Lung (tissue), 12 donors: ENCODE measurements around the gene DNAL1. TPM values are rescaled to one million over a fixed set of nuclear protein-coding genes. Genes with fewer than 3 reads are reported as not detected.
A peak's percentile ranks its signal among the peaks of the same experiment; 100 is the strongest.

Source experiments
- ATAC-seq: fragments of 200-7000 bp; cut with Tn5 transposase; one replicate; pipeline ENCODE4 v1.9.1; 2020; ENCODE audit warnings: moderate number of reproducible peaks; ENCODE audit not compliant: insufficient read depth, low FRiP score
- DNase-seq, 3 donors: peaks; one replicate each; pipeline ENCODE4 v3.0.0-alpha.2; 2013 to 2017
- H3K27ac ChIP-seq, 2 donors: one replicate each; pipeline ENCODE4 v1.5.1; 2013; ENCODE audit warnings: mild to moderate bottlenecking in 2 of 2, moderate library complexity in 2 of 2, control low read depth in 1 of 2, inconsistent platforms in 1 of 2, low read depth in 1 of 2, low read length in 1 of 2
- H3K27me3 ChIP-seq, 3 donors: one replicate each; pipeline ENCODE4 v1.5.1; 2013; ENCODE audit warnings: low read length in 2 of 3; ENCODE audit not compliant: control insufficient read depth in 3 of 3, insufficient read depth in 3 of 3
- H3K36me3 ChIP-seq, 4 donors: one replicate each; pipeline ENCODE4 v1.5.1; 2013; ENCODE audit warnings: low read length in 4 of 4, mild to moderate bottlenecking in 1 of 4, moderate library complexity in 1 of 4; ENCODE audit not compliant: control insufficient read depth in 4 of 4, insufficient read depth in 4 of 4
- H3K4me1 ChIP-seq, 5 donors: one replicate each; pipeline ENCODE4 v1.5.1; 2013; ENCODE audit warnings: low read length in 5 of 5, mild to moderate bottlenecking in 2 of 5, moderate library complexity in 1 of 5; ENCODE audit not compliant: control insufficient read depth in 5 of 5, insufficient read depth in 5 of 5
- H3K4me3 ChIP-seq: one replicate; pipeline ENCODE4 v1.5.1; 2013; ENCODE audit warnings: mild to moderate bottlenecking, control low read depth, moderate library complexity
- H3K9ac ChIP-seq, 2 donors: one replicate each; pipeline ENCODE4 v1.5.1; 2013; ENCODE audit warnings: low read length in 2 of 2, control low read depth in 1 of 2; ENCODE audit not compliant: insufficient read depth in 1 of 2
- H3K9me3 ChIP-seq, 4 donors: one replicate each; pipeline ENCODE4 v1.5.1; 2013; ENCODE audit warnings: low read length in 3 of 4, mild to moderate bottlenecking in 1 of 4, moderate library complexity in 1 of 4; ENCODE audit not compliant: control insufficient read depth in 4 of 4, insufficient read depth in 3 of 4
- CTCF ChIP-seq: IDR thresholded peaks from 2 replicates; pipeline ENCODE4 v1.5.1; 2012; ENCODE audit warnings: mild to moderate bottlenecking; ENCODE audit errors: control extremely low read depth, extremely low read depth
- WGBS, 2 donors: extraction: QIAGEN DNeasy Blood & Tissue Kit; methylation state at CpG; one replicate each; pipeline ENCODE4 v1.1.7; 2013; 5-methylcytosine and 5-hydroxymethylcytosine counted together
- polyA plus RNA-seq, 2 donors: library from polyadenylated mRNA; stranded (reverse); fragments of 200-250 nt; gene quantifications; one replicate each; pipeline ENCODE4 v1.2.1, GENCODE V29; 2013
- total RNA-seq, 2 donors: library from RNA; depleted of rRNA in 1 of 2; stranded (reverse); fragments of >200 nt in 1 of 2; gene quantifications; one replicate each; pipeline ENCODE4 v1.2.1, GENCODE V29; 2014 to 2021
- donor health status: control.
- donor health status: control.
- donor health status: Bipolar disorder and iron deficiency.
- donor health status: healthy.
- donor health status: DM: yes; HTN: yes; CAD: no.

Gene DNAL1
- total and polyA plus RNA-seq, 4 donors: 5.7 to 25.5 (median 16.6) TPM

DNA sequence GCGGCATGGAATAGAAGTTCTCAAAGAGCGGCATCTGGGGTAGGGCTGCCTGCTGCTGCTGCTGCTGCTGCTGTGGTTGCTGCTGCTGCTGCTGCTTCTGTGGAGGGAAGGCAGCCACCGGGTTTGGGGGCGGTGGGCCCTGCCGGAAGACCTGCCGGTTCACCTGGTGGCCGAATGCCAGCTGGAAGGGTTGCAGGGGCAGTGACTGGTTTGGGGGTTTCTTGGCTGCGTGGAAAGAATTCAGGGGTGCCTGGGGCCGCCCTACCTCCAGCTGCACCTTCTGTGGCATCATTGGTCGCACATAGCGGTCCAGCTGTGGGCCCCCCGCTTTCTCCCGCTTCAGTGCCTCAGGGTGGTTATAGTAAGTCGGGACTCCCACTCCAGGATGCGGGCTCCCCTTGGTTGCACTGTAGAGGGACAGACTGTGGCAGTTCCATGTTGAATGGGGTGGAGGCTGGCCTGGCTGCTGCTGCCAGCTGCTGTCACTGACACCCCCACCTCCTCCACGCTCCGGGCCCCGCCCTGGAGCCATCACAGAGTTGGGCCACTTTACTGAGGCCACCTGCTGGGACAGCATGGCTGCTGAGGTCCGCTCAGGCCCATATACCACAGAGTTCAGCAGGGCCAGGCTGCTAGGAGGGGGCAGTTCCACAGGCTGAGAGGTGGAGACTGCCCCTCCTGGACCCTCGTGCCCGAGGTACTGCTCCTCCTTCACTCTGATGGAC is 94.5 kb downstream of the DNAL1 start:
- ATAC-seq: no peak
- no peaks in the 10 kb centered on the region for H3K9me3 ChIP-seq
- no peaks in the 10 kb centered on the region for H3K27me3 ChIP-seq
- H3K36me3 ChIP-seq: peaks cover 4 to 36% (median 27%) of the 10 kb centered on the region in 4 donors
- peaks cover 21 to 52% (median 46%) of the 10 kb centered on the region in 5 donors for H3K4me1 ChIP-seq
- TF ChIP-seq CTCF: no peak
- no peak overlapping the region for H3K9ac ChIP-seq
- no peak for DNase-seq
- no peak overlapping the region for H3K4me3 ChIP-seq
- 83 to 92% methylated on average over 21 of the region's 21 CpGs for WGBS, 2 donors
- peak overlapping the region in 1 of 2 donors; percentile 87 for H3K27ac ChIP-seq

DNA sequence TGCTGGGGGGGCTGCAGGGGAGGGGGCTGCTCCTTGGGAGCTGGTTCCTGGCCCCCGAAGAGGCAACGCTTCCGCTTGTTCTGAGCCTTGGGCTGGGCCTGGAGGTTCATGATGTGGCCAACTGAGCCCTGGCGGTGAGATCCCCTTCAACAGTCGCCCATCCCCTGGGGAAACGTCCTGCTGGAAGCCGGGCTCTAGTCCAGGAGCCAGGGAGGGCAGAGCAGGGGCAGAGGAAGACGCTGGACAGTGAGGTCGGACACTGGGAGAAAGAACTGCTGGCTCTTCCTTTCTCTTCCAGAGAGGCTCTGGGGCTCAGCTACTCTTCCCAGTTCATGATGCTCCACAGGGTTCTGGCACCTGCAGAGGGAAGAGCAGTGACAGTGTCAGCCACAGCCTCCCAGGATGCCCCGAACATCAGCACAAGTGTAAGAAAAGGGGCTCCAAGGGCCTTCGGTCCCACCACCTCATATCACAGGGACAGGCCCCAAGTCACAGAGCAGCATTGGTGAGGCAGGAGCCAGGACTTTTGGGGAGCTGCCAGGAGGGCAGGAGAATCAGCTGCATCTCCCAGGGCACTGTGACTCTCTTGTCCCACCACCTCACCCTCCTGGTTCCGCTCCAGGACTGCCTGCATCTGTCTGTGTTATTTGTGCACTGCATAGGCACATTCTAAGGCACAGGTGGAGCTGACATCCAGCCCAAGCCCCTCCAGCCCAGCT is 95.3 kb downstream of the DNAL1 start:
- Histone ChIP-seq H3K4me3 (no peak overlapping the region), H3K36me3 (peaks cover 4 to 28% (median 24%) of the 10 kb centered on the region in 4 donors), H3K27ac (peak overlapping the region; percentile 65 to 87), H3K9ac (peak overlapping the region in 1 of 2 donors; percentile 43), H3K4me1 (peaks cover 25 to 59% (median 53%) of the 10 kb centered on the region in 5 donors), H3K9me3 (no peaks in the 10 kb centered on the region), H3K27me3 (no peaks in the 10 kb centered on the region)
- no peak for ATAC-seq
- no peak for DNase-seq
- no peak for TF ChIP-seq CTCF
- 64 to 79% methylated on average over 12 of the region's 12 CpGs for WGBS, 2 donors

- DNase-seq (peak; percentile 45 to 72 (median 61)), ATAC-seq (peak; percentile 68)
- Histone ChIP-seq H3K9ac (peak overlapping the region; percentile 39 to 43), H3K27ac (peak overlapping the region; percentile 65 to 87), H3K4me3 (no peak overlapping the region), H3K36me3 (peaks cover under 1 to 27% (median 21%) of the 10 kb centered on the region in 4 donors), H3K27me3 (no peaks in the 10 kb centered on the region), H3K9me3 (no peaks in the 10 kb centered on the region), H3K4me1 (peaks cover 29 to 67% (median 60%) of the 10 kb centered on the region in 5 donors)
- TF ChIP-seq CTCF: no peak
- 15 to 25% methylated on average over 9 of the region's 9 CpGs for WGBS, 2 donors
Observed at GRCh38 chr14:73740618-73741326, 96.0 kb downstream of the DNAL1 start.
